Neuronal stem cell (in vitro differentiated cells): ENCODE measurements around the gene PER2.

Experiments
- DNase-seq: peaks from one replicate; pipeline ENCODE4 v3.0.0-alpha.2; 2013; ENCODE audit warnings: low spot score
- H2AFZ ChIP-seq: one replicate; pipeline ENCODE4 v1.6.1; 2013; ENCODE audit warnings: mild to moderate bottlenecking, low read length, inconsistent platforms
- H2AK5ac ChIP-seq: 2 replicates; pipeline ENCODE4 v1.6.1; 2013; ENCODE audit warnings: low read depth, mild to moderate bottlenecking, inconsistent platforms, low read length, moderate library complexity, mixed read lengths
- H2BK120ac ChIP-seq: 2 replicates; pipeline ENCODE4 v1.6.1; 2013; ENCODE audit warnings: low read depth, mild to moderate bottlenecking, inconsistent platforms, low read length, moderate library complexity, mixed read lengths
- H2BK12ac ChIP-seq: one replicate; pipeline ENCODE4 v1.6.1; 2013; ENCODE audit warnings: low read length, inconsistent platforms
- H2BK15ac ChIP-seq: 2 replicates; pipeline ENCODE4 v1.6.1; 2013; ENCODE audit warnings: mild to moderate bottlenecking, low read length, inconsistent platforms, mixed read lengths
- H2BK5ac ChIP-seq: one replicate; pipeline ENCODE4 v1.6.1; 2013; ENCODE audit warnings: inconsistent platforms, mild to moderate bottlenecking, low read length, moderate library complexity
- H3K14ac ChIP-seq: one replicate; pipeline ENCODE4 v1.6.1; 2013; ENCODE audit warnings: low read length, inconsistent platforms
- H3K18ac ChIP-seq: 2 replicates; pipeline ENCODE4 v1.6.1; 2013; ENCODE audit warnings: low read length, inconsistent platforms
- H3K23ac ChIP-seq: 2 replicates; pipeline ENCODE4 v1.6.1; 2013; ENCODE audit warnings: low read depth, mild to moderate bottlenecking, mixed read lengths, low read length, inconsistent platforms; ENCODE audit not compliant: poor library complexity
- H3K27ac ChIP-seq: replicated peaks from 3 replicates; pipeline ENCODE4 v1.5.1; 2013; ENCODE audit warnings: low read length, inconsistent platforms
- H3K27me3 ChIP-seq, 3 experiments: 2 replicates each; pipeline ENCODE4 v1.6.1; 2013; ENCODE audit warnings: low read length in 3 of 3, mild to moderate bottlenecking in 2 of 3, inconsistent platforms in 1 of 3, low read depth in 1 of 3, mixed read lengths in 1 of 3, moderate library complexity in 1 of 3; ENCODE audit not compliant: control insufficient read depth in 3 of 3, insufficient read depth in 3 of 3
- H3K36me3 ChIP-seq, 2 donors: replicated peaks in 1 of 2; 2 replicates each; pipeline ENCODE4 v1.6.1; 2013; ENCODE audit warnings: low read length in 2 of 2; ENCODE audit not compliant: control insufficient read depth in 2 of 2, insufficient read depth in 2 of 2
- H3K4ac ChIP-seq: 2 replicates; pipeline ENCODE4 v1.6.1; 2013; ENCODE audit warnings: inconsistent platforms, mild to moderate bottlenecking, low read length, moderate library complexity
- H3K4me1 ChIP-seq, 2 donors: 1 replicate in 1 of 2; 2 replicates in 1 of 2; pipeline ENCODE4 v1.6.1; 2013; ENCODE audit warnings: low read length in 2 of 2, low read depth in 1 of 2; ENCODE audit not compliant: control insufficient read depth in 2 of 2, insufficient read depth in 1 of 2
- H3K4me2 ChIP-seq: one replicate; pipeline ENCODE4 v1.6.1; 2013; ENCODE audit warnings: mild to moderate bottlenecking, low read length, inconsistent platforms; ENCODE audit not compliant: insufficient read depth, poor library complexity, severe bottlenecking
- H3K4me3 ChIP-seq, 2 donors: 2 replicates each; pipeline ENCODE4 v1.5.1; 2013; ENCODE audit warnings: low read length in 2 of 2, mild to moderate bottlenecking in 2 of 2, inconsistent platforms in 1 of 2, moderate library complexity in 1 of 2
- H3K79me1 ChIP-seq: one replicate; pipeline ENCODE4 v1.6.1; 2013; ENCODE audit warnings: low read depth, mild to moderate bottlenecking, inconsistent platforms, low read length, moderate library complexity
- H3K9ac ChIP-seq: one replicate; pipeline ENCODE4 v1.6.1; 2013; ENCODE audit warnings: mild to moderate bottlenecking, low read depth, low read length, inconsistent platforms; ENCODE audit not compliant: poor library complexity
- H3K9me3 ChIP-seq, 2 donors: replicated peaks in 1 of 2; 2 replicates each; pipeline versions ENCODE3 to v1.6.1; 2013; ENCODE audit warnings: low read length in 2 of 2, mild to moderate bottlenecking in 2 of 2, inconsistent platforms in 1 of 2, low read depth in 1 of 2, mixed read lengths in 1 of 2, moderate library complexity in 1 of 2; ENCODE audit not compliant: control insufficient read depth in 2 of 2, insufficient read depth in 1 of 2
- H4K8ac ChIP-seq: one replicate; pipeline ENCODE4 v1.6.1; 2013; ENCODE audit warnings: low read depth, mild to moderate bottlenecking, inconsistent platforms, low read length, moderate library complexity
- H4K91ac ChIP-seq: one replicate; pipeline ENCODE4 v1.6.1; 2013; ENCODE audit warnings: low read length, low read depth, mild to moderate bottlenecking, inconsistent platforms; ENCODE audit not compliant: poor library complexity
- WGBS, 2 donors: extraction: QIAGEN DNeasy Blood & Tissue Kit; methylation state at CpG; one replicate each; pipeline ENCODE4 v1.1.7; 2013; ENCODE audit warnings: missing lambda C conversion rate in 2 of 2, mixed read lengths in 1 of 2; ENCODE audit not compliant: insufficient read length in 2 of 2, insufficient replicate concordance in 1 of 2; ENCODE audit errors: extremely low coverage in 2 of 2; 5-methylcytosine and 5-hydroxymethylcytosine counted together

PER2 gene

GRCh38 chr2:238225911-238226697 is 62.3 kb downstream of the PER2 start:
- no CpG with 5 or more reads among the region's 38 CpGs for WGBS, 2 donors
- no peak for DNase-seq
- H3K23ac ChIP-seq = no peak overlapping the region

GRCh38 chr2:238225121-238225520 is 63.3 kb downstream of the PER2 start:
- peak overlapping the region; percentile 20 for H2BK5ac ChIP-seq
- H2AK5ac ChIP-seq = peak overlapping the region; percentile 96
- no peak overlapping the region for H3K4me3 ChIP-seq
- no CpG with 5 or more reads among the region's 13 CpGs for WGBS, 2 donors
- peaks cover 0 to 37% (median 8%) of the 10 kb centered on the region in 3 experiments for H3K27me3 ChIP-seq
- peak overlapping the region; percentile 33 for H3K14ac ChIP-seq
- H3K36me3 ChIP-seq = peaks cover 0 to 2% of the 10 kb centered on the region in 2 donors
- peak overlapping the region; percentile 57 for H3K9ac ChIP-seq
- H3K9me3 ChIP-seq = peaks cover 0 to 4% of the 10 kb centered on the region in 2 donors
- no peaks in the 10 kb centered on the region for H3K79me1 ChIP-seq
- H2BK15ac ChIP-seq = no peak overlapping the region
- no peak overlapping the region for H4K8ac ChIP-seq
- no peak overlapping the region for H3K4me2 ChIP-seq
- no peak overlapping the region for H2BK12ac ChIP-seq
- H3K18ac ChIP-seq = peak overlapping the region; percentile 63
- H3K4ac ChIP-seq = peak overlapping the region; percentile 19
- H3K27ac ChIP-seq = no peak overlapping the region
- H4K91ac ChIP-seq = peak overlapping the region; percentile 12
- DNase-seq = no peak
- no peak overlapping the region for H2BK120ac ChIP-seq
- H2AFZ ChIP-seq = peak overlapping the region; percentile 12
- no peaks in the 10 kb centered on the region for H3K4me1 ChIP-seq
- peak overlapping the region; percentile 71 for H3K23ac ChIP-seq

More at GRCh38 chr2:238225911-238226697, 62.3 kb downstream of the PER2 start:
- Histone ChIP-seq H3K27me3 (peaks cover 0 to 47% (median 16%) of the 10 kb centered on the region in 3 experiments), H2BK5ac (no peak overlapping the region), H3K9me3 (peaks cover 0 to 4% of the 10 kb centered on the region in 2 donors), H3K14ac (peak overlapping the region; percentile 60), H3K18ac (peak overlapping the region; percentile 80), H3K4me3 (no peak overlapping the region), H3K9ac (peak overlapping the region; percentile 67), H3K4me1 (no peaks in the 10 kb centered on the region), H2AFZ (peak overlapping the region; percentile 12), H4K8ac (peak overlapping the region; percentile 58), H3K79me1 (no peaks in the 10 kb centered on the region), H2BK120ac (no peak overlapping the region), H3K4ac (peak overlapping the region; percentile 41), H2BK12ac (peak overlapping the region; percentile 75), H3K4me2 (no peak overlapping the region), H2AK5ac (peak overlapping the region; percentile 91), H3K36me3 (no peaks in the 10 kb centered on the region), H3K27ac (no peak overlapping the region), H4K91ac (no peak overlapping the region), H2BK15ac (peak overlapping the region; percentile 72)

- H2AFZ ChIP-seq = no peak overlapping the region
- H3K36me3 ChIP-seq = peaks cover 0 to 2% of the 10 kb centered on the region in 2 donors
- peaks cover 0 to 4% of the 10 kb centered on the region in 2 donors for H3K9me3 ChIP-seq
- no peak overlapping the region for H2BK120ac ChIP-seq
- no peak overlapping the region for H4K91ac ChIP-seq
- no peak overlapping the region for H3K27ac ChIP-seq
- DNase-seq = no peak
- no peaks in the 10 kb centered on the region for H3K79me1 ChIP-seq
- H4K8ac ChIP-seq = no peak overlapping the region
- H3K9ac ChIP-seq = no peak overlapping the region
- WGBS, 2 donors = no CpG with 5 or more reads among the region's 29 CpGs
- no peak overlapping the region for H3K4me3 ChIP-seq
- H2BK15ac ChIP-seq = no peak overlapping the region
- H3K14ac ChIP-seq = no peak overlapping the region
- peak overlapping the region; percentile 40 for H3K23ac ChIP-seq
- H3K4me2 ChIP-seq = no peak overlapping the region
- H3K4ac ChIP-seq = no peak overlapping the region
- H2AK5ac ChIP-seq = no peak overlapping the region
- peaks cover 0 to 32% (median 5%) of the 10 kb centered on the region in 3 experiments for H3K27me3 ChIP-seq
- H3K18ac ChIP-seq = no peak overlapping the region
- H2BK5ac ChIP-seq = no peak overlapping the region
- H3K4me1 ChIP-seq = no peaks in the 10 kb centered on the region
- H2BK12ac ChIP-seq = no peak overlapping the region
Measured at GRCh38 chr2:238224356-238225035, 63.9 kb downstream of the PER2 start.
